Common myeloid progenitor, CD34-positive (primary cell): Measurements from ENCODE around the gene SPRED3.

ENCODE experiments used
- CTCF ChIA-PET: fragments of 350-600 bp; sonication (Branson Sonifier 250); formaldehyde crosslinking; loops from one replicate; lab custom pipeline; 2021; ENCODE audit warnings: antibody characterized with exemption; lab: Charles Lee
- POLR2A ChIA-PET: fragments of 350-600 bp; sonication (Branson Sonifier 250); formaldehyde crosslinking; loops from one replicate; lab custom pipeline; 2021; ENCODE audit warnings: antibody characterized with exemption; lab: Charles Lee
- DNase-seq, 3 donors: peaks; one replicate each; pipeline versions ENCODE4 v3.0.0 to v3.0.0-alpha.2; 2013
- H3K27ac ChIP-seq, 2 experiments: 1 replicate in 1 of 2; 2 replicates in 1 of 2; pipeline ENCODE4 v1.7.0; 2013; ENCODE audit warnings: inconsistent platforms in 2 of 2, low read length in 2 of 2, mild to moderate bottlenecking in 2 of 2, low read depth in 1 of 2, moderate library complexity in 1 of 2; ENCODE audit not compliant: severe bottlenecking in 2 of 2, insufficient read depth in 1 of 2, poor library complexity in 1 of 2
- H3K27me3 ChIP-seq, 5 experiments: replicated peaks in 2 of 5; 1 replicate in 3 of 5; 2 replicates in 2 of 5; pipeline versions ENCODE4 v1.6.1 to v1.7.0; 2013; ENCODE audit warnings: low read length in 4 of 5, mild to moderate bottlenecking in 2 of 5, moderate library complexity in 2 of 5, inconsistent platforms in 1 of 5; ENCODE audit not compliant: insufficient read depth in 5 of 5, control insufficient read depth in 4 of 5
- H3K36me3 ChIP-seq, 4 experiments: 1 replicate in 2 of 4; 2 replicates in 2 of 4; pipeline versions ENCODE4 v1.6.1 to v1.7.0; 2013; ENCODE audit warnings: low read length in 3 of 4, control low read depth in 1 of 4, mild to moderate bottlenecking in 1 of 4; ENCODE audit not compliant: control insufficient read depth in 4 of 4, insufficient read depth in 4 of 4
- H3K4me1 ChIP-seq, 4 experiments: 1 replicate in 3 of 4; 2 replicates in 1 of 4; pipeline versions ENCODE4 v1.6.1 to v1.7.1; 2013; ENCODE audit warnings: low read length in 3 of 4, mild to moderate bottlenecking in 3 of 4, control low read depth in 1 of 4, inconsistent platforms in 1 of 4, moderate library complexity in 1 of 4; ENCODE audit not compliant: control insufficient read depth in 4 of 4, insufficient read depth in 4 of 4; ENCODE audit errors: control extremely low read depth in 1 of 4
- H3K4me3 ChIP-seq, 7 experiments: 1 replicate in 4 of 7; 2 replicates in 3 of 7; pipeline versions ENCODE4 v1.5.1 to v1.7.0; 2013; ENCODE audit warnings: mild to moderate bottlenecking in 7 of 7, low read length in 6 of 7, moderate library complexity in 6 of 7, inconsistent platforms in 2 of 7, low read depth in 2 of 7, control low read depth in 1 of 7; ENCODE audit not compliant: insufficient read depth in 4 of 7, control insufficient read depth in 1 of 7; ENCODE audit errors: extremely low read depth in 1 of 7
- H3K9me3 ChIP-seq, 5 experiments: 1 replicate in 4 of 5; 2 replicates in 1 of 5; pipeline versions ENCODE4 v1.6.1 to v1.7.1; 2013; ENCODE audit warnings: low read length in 4 of 5, mild to moderate bottlenecking in 2 of 5, inconsistent platforms in 1 of 5, low read depth in 1 of 5, moderate library complexity in 1 of 5; ENCODE audit not compliant: control insufficient read depth in 4 of 5, insufficient read depth in 2 of 5; ENCODE audit errors: control extremely low read depth in 1 of 5
- WGBS: methylation state at CpG from one replicate; pipeline ENCODE4 v1.1.5; 2013; ENCODE audit not compliant: insufficient coverage; 5-methylcytosine and 5-hydroxymethylcytosine counted together

The SPRED3 gene

DNA sequence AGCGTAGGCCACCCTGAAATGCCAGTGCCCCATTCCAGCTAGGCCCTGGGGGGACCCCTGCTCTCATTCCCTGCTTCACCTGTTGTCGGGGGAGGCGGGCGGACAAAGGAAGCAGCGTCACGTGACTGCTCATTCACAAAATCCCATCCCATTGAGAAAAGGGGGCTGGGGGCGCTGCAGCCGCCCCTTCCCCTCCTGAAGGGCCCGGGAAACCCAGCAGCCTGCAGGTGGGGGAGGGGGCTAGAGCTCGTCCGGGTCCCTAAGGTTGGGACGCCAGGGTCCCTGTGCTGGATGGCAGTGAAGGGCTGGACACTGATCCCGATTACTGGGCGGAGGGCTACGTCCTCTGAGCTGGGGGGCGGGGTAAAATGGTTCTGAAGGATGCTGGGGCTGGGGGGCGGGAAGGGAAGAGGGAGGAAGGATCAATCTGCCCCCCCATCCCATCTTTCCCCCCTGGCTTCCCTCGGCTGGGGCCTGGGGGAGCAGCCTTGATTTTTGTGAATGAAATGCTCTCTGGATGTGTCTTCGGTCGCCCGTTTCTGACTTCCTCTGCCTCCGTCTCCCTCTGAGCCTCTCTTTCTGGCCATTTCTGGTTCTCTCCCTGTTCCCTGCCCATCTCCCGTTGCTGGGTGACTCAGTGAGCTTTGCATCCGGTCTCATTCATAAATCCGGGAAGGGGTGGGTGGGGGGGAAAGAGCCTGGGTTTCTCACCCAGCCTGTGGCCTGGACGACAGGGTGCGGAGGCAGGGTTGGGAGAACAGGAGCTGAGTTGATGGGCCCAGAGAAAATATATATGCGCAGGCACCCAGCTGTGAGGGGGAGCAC is 816 bp downstream of the SPRED3 start:
- ChIA-PET POLR2A (interaction anchor here (0.6 to 1.2 kb wide), 2 partner anchors 14 to 106 kb away, joined by 3 read pairs; partner anchors contain the start of gene FAM98C), CTCF (interaction anchor here (1.1 to 1.7 kb wide), 2 partner anchors 11 to 15 kb away, joined by 3 to 6 read pairs; partner anchors contain the start of gene PSMD8)
- Histone ChIP-seq H3K4me3 (peak overlapping the region in 2 of 7 experiments; percentile 9 to 38), H3K4me1 (peaks cover 0 to 40% (median 24%) of the 10 kb centered on the region in 4 experiments), H3K27me3 (peaks cover 6 to 98% (median 30%) of the 10 kb centered on the region in 5 experiments), H3K36me3 (peaks cover 0 to 12% (median 3%) of the 10 kb centered on the region in 4 experiments), H3K9me3 (no peaks in the 10 kb centered on the region), H3K27ac (no peak overlapping the region)
- 0% methylated on average over 7 of the region's 28 CpGs for WGBS
- no peak for DNase-seq

- WGBS, result 32% methylated on average over 15 of the region's 22 CpGs
- ChIA-PET POLR2A (interaction anchor here (0.6 to 1.2 kb wide), 2 partner anchors 13 to 106 kb away, joined by 3 read pairs; partner anchors contain the start of gene FAM98C), CTCF (interaction anchor here (1.0 to 2.0 kb wide), 3 partner anchors 9 to 28 kb away, joined by 3 to 6 read pairs (median 6); no protein-coding TSS in a partner anchor)
- H3K9me3 ChIP-seq, result no peaks in the 10 kb centered on the region
- DNase-seq, result no peak
- H3K4me3 ChIP-seq, result no peak overlapping the region
- H3K4me1 ChIP-seq, result peaks cover 0 to 43% (median 29%) of the 10 kb centered on the region in 4 experiments
- H3K27ac ChIP-seq, result no peak overlapping the region
- peaks cover 0 to 3% (median 0%) of the 10 kb centered on the region in 4 experiments for H3K36me3 ChIP-seq
- peaks cover 6 to 98% (median 35%) of the 10 kb centered on the region in 5 experiments for H3K27me3 ChIP-seq
Measured at GRCh38 chr19:38389957-38390924, 1.7 kb downstream of the SPRED3 start.

GRCh38 chr19:38391911-38392464 is 3.5 kb downstream of the SPRED3 start:
- no peak overlapping the region for H3K27ac ChIP-seq
- no peak for DNase-seq
- H3K36me3 ChIP-seq, result no peaks in the 10 kb centered on the region
- ChIA-PET CTCF (interaction anchor here (2.0 kb wide), 1 partner anchor 11 kb away, joined by 6 read pairs; no protein-coding TSS in a partner anchor), POLR2A (interaction anchor here (0.5 kb wide), 1 partner anchor 55 kb away, joined by 3 read pairs; no protein-coding TSS in a partner anchor)
- 93% methylated on average over 6 of the region's 8 CpGs for WGBS
- no peak overlapping the region for H3K4me3 ChIP-seq
- H3K9me3 ChIP-seq, result no peaks in the 10 kb centered on the region
- peaks cover 0 to 34% (median 22%) of the 10 kb centered on the region in 4 experiments for H3K4me1 ChIP-seq
- peaks cover 6 to 99% (median 42%) of the 10 kb centered on the region in 5 experiments for H3K27me3 ChIP-seq

DNA sequence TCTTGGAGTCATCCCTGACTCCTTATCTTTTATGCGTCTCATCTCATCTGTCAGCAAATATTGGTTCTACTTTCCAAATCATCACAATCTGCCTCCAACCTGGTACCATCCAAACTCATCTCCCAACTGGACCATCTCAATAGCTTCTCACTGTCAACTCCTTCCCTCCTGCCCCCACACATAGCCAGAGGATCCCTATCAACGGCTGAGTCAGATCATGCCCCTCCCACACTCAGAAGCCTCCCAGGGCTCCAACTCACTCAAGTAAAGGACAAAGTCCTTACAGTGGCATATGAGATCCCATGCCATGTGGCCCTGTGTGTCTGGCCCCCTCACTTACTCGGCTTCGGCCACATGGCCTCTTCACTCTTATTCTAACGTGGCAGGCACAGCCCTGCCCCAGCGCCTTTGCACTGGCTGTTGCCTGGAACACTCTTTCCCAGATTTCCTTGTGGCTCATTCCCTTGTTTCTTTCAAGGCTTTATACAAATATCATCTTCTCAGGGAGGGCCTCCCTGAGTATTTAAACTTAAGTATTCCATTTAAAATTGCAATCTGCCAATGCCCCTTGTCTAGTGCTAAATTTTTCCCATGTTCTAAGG is 4.3 kb downstream of the SPRED3 start:
- Histone ChIP-seq H3K36me3 (no peaks in the 10 kb centered on the region), H3K4me3 (no peak overlapping the region), H3K9me3 (no peaks in the 10 kb centered on the region), H3K27me3 (peaks cover 6 to 99% (median 46%) of the 10 kb centered on the region in 5 experiments), H3K27ac (no peak overlapping the region), H3K4me1 (peaks cover 0 to 26% (median 15%) of the 10 kb centered on the region in 4 experiments)
- CTCF ChIA-PET, result no interaction called here
- 87% methylated on average over 6 of the region's 6 CpGs for WGBS
- no peak for DNase-seq
- POLR2A ChIA-PET, result no interaction called here

- peak; percentile 62 to 78 (median 73) for DNase-seq
- POLR2A ChIA-PET, result interaction anchor here (1.0 kb wide), 1 partner anchor 8 kb away, joined by 3 read pairs; the partner anchor contains the start of gene FAM98C
- peaks cover 0 to 10% (median 7%) of the 10 kb centered on the region in 4 experiments for H3K4me1 ChIP-seq
Measured at GRCh38 chr19:38394488-38394887, 6.0 kb downstream of the SPRED3 start.

More at GRCh38 chr19:38394488-38394887, 6.0 kb downstream of the SPRED3 start:
- no peaks in the 10 kb centered on the region for H3K36me3 ChIP-seq
- no peaks in the 10 kb centered on the region for H3K9me3 ChIP-seq
- peaks cover 6 to 99% (median 51%) of the 10 kb centered on the region in 5 experiments for H3K27me3 ChIP-seq
- 1% methylated on average over 10 of the region's 30 CpGs for WGBS
- H3K27ac ChIP-seq, result no peak overlapping the region
- CTCF ChIA-PET, result interaction anchor here (1.1 kb wide), 1 partner anchor 9 kb away, joined by 5 read pairs; the partner anchor contains the start of gene FAM98C
- H3K4me3 ChIP-seq, result peak overlapping the region in 3 of 7 experiments; percentile 13 to 16 (median 15)
